Gastrocnemius medialis (tissue), 4 donors: Measurements from ENCODE around the gene PAIP2B.

Experiments used
- CTCF ChIP-seq, 5 experiments: fragments of 450-650 bp in 3 of 5; fragments of 200-600 bp in 2 of 5; sonication (generic) in 2 of 5; IDR thresholded peaks in 4 of 5; conservative IDR thresholded peaks in 1 of 5; 1 replicate in 4 of 5; 2 replicates in 1 of 5; pipeline ENCODE4 v1.5.1; 2016 to 2019; ENCODE audit warnings: antibody characterized with exemption in 5 of 5, mild to moderate bottlenecking in 3 of 5, moderate library complexity in 3 of 5
- POLR2A ChIP-seq, 2 donors: fragments of 450-650 bp; IDR thresholded peaks; one replicate each; pipeline ENCODE4 v1.6.1; 2017; ENCODE audit warnings: antibody characterized with exemption in 2 of 2, mild to moderate bottlenecking in 2 of 2, moderate library complexity in 2 of 2

GRCh38 chr2:71220743-71221142 is 6.2 kb downstream of the PAIP2B start:
- TF ChIP-seq POLR2A (IDR thresholded peaks at IDR 0.05) (no peak), CTCF (IDR thresholded peaks at IDR 0.05 in 4 of 5, conservative IDR thresholded peaks at IDR 0.05 in 1 of 5) (no peak)
